SKM-1 (cell line): ENCODE measurements around the gene GCSAM.

ENCODE experiments used
- DNase-seq: peaks from one replicate; lab custom pipeline; 2025; ENCODE audit not compliant: unreplicated experiment; lab: John Stamatoyannopoulos, UW

Gene GCSAM

GRCh38 chr3:112129925-112130637 is 3.0 kb downstream of the GCSAM start:
- no peak for DNase-seq

- DNase-seq = no peak
Observed at GRCh38 chr3:112128843-112129727, 4.0 kb downstream of the GCSAM start.

- DNase-seq = no peak
Observed at GRCh38 chr3:112127522-112128494, 5.2 kb downstream of the GCSAM start.

- DNase-seq = no peak
Observed at GRCh38 chr3:112126511-112126911, 6.5 kb downstream of the GCSAM start.

- DNase-seq = no peak
Observed at GRCh38 chr3:112124907-112125607, 8.0 kb downstream of the GCSAM start.

- DNase-seq = no peak
Observed at GRCh38 chr3:112123548-112123947, 9.5 kb downstream of the GCSAM start.

GRCh38 chr3:112122870-112123269 is 10.2 kb downstream of the GCSAM start:
- DNase-seq = no peak

GRCh38 chr3:112121577-112122547 is 11.2 kb downstream of the GCSAM start:
- no peak for DNase-seq

GRCh38 chr3:112119962-112120836 is 12.8 kb downstream of the GCSAM start:
- DNase-seq = no peak

- no peak for DNase-seq
Observed at GRCh38 chr3:112117841-112118571, 15.0 kb downstream of the GCSAM start.

GRCh38 chr3:112117415-112117814 is 15.6 kb downstream of the GCSAM start:
- no peak for DNase-seq

- no peak for DNase-seq
Observed at GRCh38 chr3:112116748-112117186, 16.3 kb downstream of the GCSAM start.

- DNase-seq = no peak
Observed at GRCh38 chr3:112115806-112116383, 17.2 kb downstream of the GCSAM start.

- DNase-seq = no peak
Observed at GRCh38 chr3:112115161-112115739, 17.8 kb downstream of the GCSAM start.

GRCh38 chr3:112114576-112115160 is 18.4 kb downstream of the GCSAM start:
- no peak for DNase-seq

GRCh38 chr3:112111785-112112402 is 21.2 kb downstream of the GCSAM start:
- DNase-seq = peak; percentile 58
